ENCODE results near the gene EVPL.

Gene EVPL

GRCh38 chr17:75995385-75995925 lies 31.7 kb downstream of the EVPL start:
- Histone ChIP-seq H2BK5ac (ENCODE audit: low read depth, low read length, poor library complexity, severe bottlenecking) (no peak overlapping the region), H2AFZ (ENCODE audit: low read depth, low read length) (no peak overlapping the region), H3K14ac (ENCODE audit: low read length in 2 of 2) (no peak overlapping the region), H4K8ac (ENCODE audit: low read length) (no peak overlapping the region), H3K36me3 (ENCODE audit: control insufficient read depth in 1 of 2, insufficient read depth in 2 of 2, low read depth in 1 of 2, low read length in 2 of 2) (peaks cover 18 to 39% of the 10 kb centered on the region in 2 experiments), H2BK15ac (ENCODE audit: low read depth, poor library complexity, severe bottlenecking) (no peak overlapping the region), H3K27ac (ENCODE audit: low read length, poor library complexity, severe bottlenecking) (no peak overlapping the region), H3K9me3 (ENCODE audit: control insufficient read depth, low read length) (no peaks in the 10 kb centered on the region), H3K4ac (ENCODE audit: low read depth in 1 of 2, low read length in 2 of 2) (peak overlapping the region in 1 of 2 experiments; percentile 2), H3K18ac (ENCODE audit: low read depth in 1 of 2, low read length in 2 of 2) (no peak overlapping the region), H2BK12ac (ENCODE audit: low read length in 2 of 2) (no peak overlapping the region), H3K9ac (ENCODE audit: low read length) (no peak overlapping the region), H3K4me1 (ENCODE audit: control insufficient read depth, insufficient read depth, low read depth, low read length) (peaks cover 7% of the 10 kb centered on the region), H3K4me2 (ENCODE audit: low read length, poor library complexity, severe bottlenecking) (no peak overlapping the region), H3K4me3 (ENCODE audit: insufficient read depth in 1 of 2, low read depth in 1 of 2, low read length in 2 of 2) (no peak overlapping the region), H2BK120ac (ENCODE audit: low read depth, low read length) (no peak overlapping the region), H3K27me3 (ENCODE audit: control insufficient read depth in 1 of 2, insufficient read depth in 1 of 2, low read length in 2 of 2) (no peaks in the 10 kb centered on the region), H4K91ac (ENCODE audit: low read length) (no peak overlapping the region), H2AK5ac (ENCODE audit: low read length, severe bottlenecking) (no peak overlapping the region), H3K23ac (ENCODE audit: low read length in 2 of 2) (no peak overlapping the region), H3K79me1 (replicated peaks; ENCODE audit: low read length, poor library complexity, severe bottlenecking) (peaks cover 2% of the 10 kb centered on the region)
- no peak for DNase-seq
- WGBS, result 98% methylated on average over 7 of the region's 7 CpGs

DNA sequence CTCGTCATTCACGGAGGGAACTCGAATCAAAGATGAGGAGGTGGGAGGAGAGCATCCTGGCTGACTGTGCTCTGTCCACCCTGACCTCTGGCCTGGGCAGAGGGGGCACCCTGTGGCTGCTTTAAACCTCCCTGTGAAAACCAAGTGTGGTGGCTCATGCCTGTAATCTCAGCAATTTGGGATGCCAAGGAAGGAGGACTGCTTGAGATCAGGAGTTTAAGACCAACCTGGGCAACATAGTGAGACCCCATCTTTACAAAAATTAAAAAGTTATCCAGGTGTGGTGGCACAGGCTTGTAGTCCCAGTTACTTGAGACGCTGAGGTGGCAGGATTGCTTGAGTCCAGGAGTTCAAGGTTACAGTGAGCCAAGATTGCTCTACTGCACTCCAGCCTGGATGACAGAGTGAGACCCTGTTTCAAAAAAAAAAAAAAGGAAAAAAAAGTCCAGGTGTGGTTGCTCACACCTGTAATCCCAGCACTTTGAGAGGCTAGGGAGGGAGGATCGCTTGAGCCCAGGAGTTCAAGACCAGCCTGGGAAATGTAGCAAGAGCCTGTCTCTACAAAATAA lies 32.2 kb downstream of the EVPL start:
- no peak overlapping the region for H3K4me3 ChIP-seq (ENCODE audit: insufficient read depth in 1 of 2, low read depth in 1 of 2, low read length in 2 of 2)
- no peak overlapping the region for H2BK12ac ChIP-seq (ENCODE audit: low read length in 2 of 2)
- no peak overlapping the region for H2BK5ac ChIP-seq (ENCODE audit: low read depth, low read length, poor library complexity, severe bottlenecking)
- H3K9ac ChIP-seq (ENCODE audit: low read length), result no peak overlapping the region
- H3K4ac ChIP-seq (ENCODE audit: low read depth in 1 of 2, low read length in 2 of 2), result no peak overlapping the region
- H2AFZ ChIP-seq (ENCODE audit: low read depth, low read length), result no peak overlapping the region
- no peak overlapping the region for H3K14ac ChIP-seq (ENCODE audit: low read length in 2 of 2)
- no peak overlapping the region for H3K18ac ChIP-seq (ENCODE audit: low read depth in 1 of 2, low read length in 2 of 2)
- H3K27ac ChIP-seq (ENCODE audit: low read length, poor library complexity, severe bottlenecking), result no peak overlapping the region
- no peak overlapping the region for H2BK120ac ChIP-seq (ENCODE audit: low read depth, low read length)
- no peaks in the 10 kb centered on the region for H3K9me3 ChIP-seq (ENCODE audit: control insufficient read depth, low read length)
- no peak overlapping the region for H4K8ac ChIP-seq (ENCODE audit: low read length)
- H3K36me3 ChIP-seq (ENCODE audit: control insufficient read depth in 1 of 2, insufficient read depth in 2 of 2, low read depth in 1 of 2, low read length in 2 of 2), result peaks cover 15 to 33% of the 10 kb centered on the region in 2 experiments
- peaks cover 2% of the 10 kb centered on the region for H3K79me1 ChIP-seq (replicated peaks; ENCODE audit: low read length, poor library complexity, severe bottlenecking)
- no peaks in the 10 kb centered on the region for H3K27me3 ChIP-seq (ENCODE audit: control insufficient read depth in 1 of 2, insufficient read depth in 1 of 2, low read length in 2 of 2)
- no peak for DNase-seq
- no peak overlapping the region for H3K4me2 ChIP-seq (ENCODE audit: low read length, poor library complexity, severe bottlenecking)
- H3K4me1 ChIP-seq (ENCODE audit: control insufficient read depth, insufficient read depth, low read depth, low read length), result peaks cover 7% of the 10 kb centered on the region
- no peak overlapping the region for H2BK15ac ChIP-seq (ENCODE audit: low read depth, poor library complexity, severe bottlenecking)
- peak overlapping the region; percentile 46 for H4K91ac ChIP-seq (ENCODE audit: low read length)
- no peak overlapping the region for H2AK5ac ChIP-seq (ENCODE audit: low read length, severe bottlenecking)
- WGBS, result 95% methylated on average over 4 of the region's 5 CpGs
- H3K23ac ChIP-seq (ENCODE audit: low read length in 2 of 2), result no peak overlapping the region

- no peak overlapping the region for H3K4ac ChIP-seq (ENCODE audit: low read depth in 1 of 2, low read length in 2 of 2)
- no peak overlapping the region for H3K4me3 ChIP-seq (ENCODE audit: insufficient read depth in 1 of 2, low read depth in 1 of 2, low read length in 2 of 2)
- H2BK15ac ChIP-seq (ENCODE audit: low read depth, poor library complexity, severe bottlenecking), result no peak overlapping the region
- no peak for DNase-seq
- WGBS, result 93% methylated on average over 9 of the region's 9 CpGs
- no peak overlapping the region for H3K18ac ChIP-seq (ENCODE audit: low read depth in 1 of 2, low read length in 2 of 2)
- no peak overlapping the region for H3K27ac ChIP-seq (ENCODE audit: low read length, poor library complexity, severe bottlenecking)
- no peaks in the 10 kb centered on the region for H3K27me3 ChIP-seq (ENCODE audit: control insufficient read depth in 1 of 2, insufficient read depth in 1 of 2, low read length in 2 of 2)
- H2AK5ac ChIP-seq (ENCODE audit: low read length, severe bottlenecking), result no peak overlapping the region
- H3K14ac ChIP-seq (ENCODE audit: low read length in 2 of 2), result no peak overlapping the region
- H3K9me3 ChIP-seq (ENCODE audit: control insufficient read depth, low read length), result no peaks in the 10 kb centered on the region
- H2AFZ ChIP-seq (ENCODE audit: low read depth, low read length), result no peak overlapping the region
- H2BK5ac ChIP-seq (ENCODE audit: low read depth, low read length, poor library complexity, severe bottlenecking), result no peak overlapping the region
- H3K36me3 ChIP-seq (ENCODE audit: control insufficient read depth in 1 of 2, insufficient read depth in 2 of 2, low read depth in 1 of 2, low read length in 2 of 2), result peaks cover 12 to 32% of the 10 kb centered on the region in 2 experiments
- H4K8ac ChIP-seq (ENCODE audit: low read length), result no peak overlapping the region
- H4K91ac ChIP-seq (ENCODE audit: low read length), result no peak overlapping the region
- no peak overlapping the region for H2BK12ac ChIP-seq (ENCODE audit: low read length in 2 of 2)
- H2BK120ac ChIP-seq (ENCODE audit: low read depth, low read length), result no peak overlapping the region
- no peaks in the 10 kb centered on the region for H3K4me1 ChIP-seq (ENCODE audit: control insufficient read depth, insufficient read depth, low read depth, low read length)
- H3K4me2 ChIP-seq (ENCODE audit: low read length, poor library complexity, severe bottlenecking), result no peak overlapping the region
- H3K23ac ChIP-seq (ENCODE audit: low read length in 2 of 2), result no peak overlapping the region
- H3K9ac ChIP-seq (ENCODE audit: low read length), result no peak overlapping the region
- H3K79me1 ChIP-seq (replicated peaks; ENCODE audit: low read length, poor library complexity, severe bottlenecking), result peaks cover 2% of the 10 kb centered on the region
Measured at GRCh38 chr17:75991396-75991795, 35.7 kb downstream of the EVPL start.

- no peak overlapping the region for H2BK12ac ChIP-seq (ENCODE audit: low read length in 2 of 2)
- no peak overlapping the region for H3K4me3 ChIP-seq (ENCODE audit: insufficient read depth in 1 of 2, low read depth in 1 of 2, low read length in 2 of 2)
- H3K23ac ChIP-seq (ENCODE audit: low read length in 2 of 2), result no peak overlapping the region
- H2AK5ac ChIP-seq (ENCODE audit: low read length, severe bottlenecking), result no peak overlapping the region
- no peak overlapping the region for H4K91ac ChIP-seq (ENCODE audit: low read length)
- no peak overlapping the region for H4K8ac ChIP-seq (ENCODE audit: low read length)
- no peak overlapping the region for H2BK15ac ChIP-seq (ENCODE audit: low read depth, poor library complexity, severe bottlenecking)
- no peak for DNase-seq
- peaks cover 9% of the 10 kb centered on the region for H3K79me1 ChIP-seq (replicated peaks; ENCODE audit: low read length, poor library complexity, severe bottlenecking)
- WGBS, result 91% methylated on average over 2 of the region's 4 CpGs
- H2BK5ac ChIP-seq (ENCODE audit: low read depth, low read length, poor library complexity, severe bottlenecking), result no peak overlapping the region
- no peak overlapping the region for H3K4me2 ChIP-seq (ENCODE audit: low read length, poor library complexity, severe bottlenecking)
- peaks cover 2% of the 10 kb centered on the region for H3K4me1 ChIP-seq (ENCODE audit: control insufficient read depth, insufficient read depth, low read depth, low read length)
- H3K4ac ChIP-seq (ENCODE audit: low read depth in 1 of 2, low read length in 2 of 2), result no peak overlapping the region
- H3K9ac ChIP-seq (ENCODE audit: low read length), result no peak overlapping the region
- peaks cover 7 to 8% of the 10 kb centered on the region in 2 experiments for H3K36me3 ChIP-seq (ENCODE audit: control insufficient read depth in 1 of 2, insufficient read depth in 2 of 2, low read depth in 1 of 2, low read length in 2 of 2)
- H3K27me3 ChIP-seq (ENCODE audit: control insufficient read depth in 1 of 2, insufficient read depth in 1 of 2, low read length in 2 of 2), result no peaks in the 10 kb centered on the region
- no peaks in the 10 kb centered on the region for H3K9me3 ChIP-seq (ENCODE audit: control insufficient read depth, low read length)
- no peak overlapping the region for H3K14ac ChIP-seq (ENCODE audit: low read length in 2 of 2)
- no peak overlapping the region for H3K27ac ChIP-seq (ENCODE audit: low read length, poor library complexity, severe bottlenecking)
- H3K18ac ChIP-seq (ENCODE audit: low read depth in 1 of 2, low read length in 2 of 2), result no peak overlapping the region
- no peak overlapping the region for H2BK120ac ChIP-seq (ENCODE audit: low read depth, low read length)
- H2AFZ ChIP-seq (ENCODE audit: low read depth, low read length), result no peak overlapping the region
Measured at GRCh38 chr17:75987041-75987440, 40.1 kb downstream of the EVPL start.

All from mesenchymal stem cell (in vitro differentiated cells and primary cell).